Activated T-cell treated with anti-CD3 and anti-CD28 coated beads for 24 hours (primary cell): Measurements from ENCODE around the gene KIAA2012.
"Not testable (repeated sequence)": the region's sequence is repeated elsewhere in the genome, so short reads cannot be mapped to it uniquely, and the experiment has no call there.

Source experiments
- DNase-seq: peaks from one replicate; pipeline ENCODE4 v3.0.0-alpha.2; 2020; ENCODE audit warnings: low read depth

The KIAA2012 gene

DNA sequence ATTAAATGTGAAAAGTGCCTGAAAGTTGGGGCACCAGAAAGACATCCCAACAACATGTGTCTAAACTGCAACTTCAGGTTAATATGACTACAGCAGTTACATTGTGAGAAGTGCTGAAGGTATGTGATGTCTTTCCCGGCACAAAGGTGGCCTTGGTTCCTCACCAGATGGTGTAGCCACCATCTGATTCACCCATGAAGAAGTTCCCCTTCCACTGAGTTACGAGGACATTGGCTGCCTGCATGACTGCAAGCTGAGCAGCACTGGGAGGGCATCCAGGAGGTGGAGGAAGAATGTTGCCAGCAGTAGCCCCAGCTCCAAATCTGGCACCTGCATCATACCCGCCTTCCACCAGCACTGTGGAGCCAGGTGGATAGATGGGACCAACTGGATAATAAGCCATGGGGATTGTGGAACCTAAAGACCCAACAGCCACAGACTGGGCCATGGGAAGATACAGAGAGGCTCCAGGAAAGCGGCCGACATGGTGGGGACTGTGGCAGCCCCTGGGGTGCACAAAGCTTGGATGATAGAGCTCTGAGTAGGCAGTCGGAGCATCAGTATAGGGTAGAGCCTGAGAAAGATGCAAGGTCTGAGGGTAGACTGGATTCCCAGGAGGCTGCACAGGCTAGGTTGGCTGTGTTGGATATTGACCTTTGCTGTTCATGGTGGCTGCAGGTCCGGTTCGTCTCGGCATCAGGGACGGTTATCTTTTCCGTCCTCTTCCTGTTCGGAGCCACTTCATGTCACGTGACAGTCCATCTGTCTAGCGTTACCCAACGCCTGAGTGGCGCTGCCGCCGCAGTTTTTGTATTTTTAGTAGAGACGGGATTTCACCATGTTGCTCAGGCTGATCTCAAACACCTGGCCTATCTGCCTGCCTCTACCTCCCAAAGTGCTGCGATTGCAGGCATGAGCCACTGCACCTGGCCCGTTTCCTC is 128.4 kb downstream of the KIAA2012 start:
- DNase-seq, result no peak

DNA sequence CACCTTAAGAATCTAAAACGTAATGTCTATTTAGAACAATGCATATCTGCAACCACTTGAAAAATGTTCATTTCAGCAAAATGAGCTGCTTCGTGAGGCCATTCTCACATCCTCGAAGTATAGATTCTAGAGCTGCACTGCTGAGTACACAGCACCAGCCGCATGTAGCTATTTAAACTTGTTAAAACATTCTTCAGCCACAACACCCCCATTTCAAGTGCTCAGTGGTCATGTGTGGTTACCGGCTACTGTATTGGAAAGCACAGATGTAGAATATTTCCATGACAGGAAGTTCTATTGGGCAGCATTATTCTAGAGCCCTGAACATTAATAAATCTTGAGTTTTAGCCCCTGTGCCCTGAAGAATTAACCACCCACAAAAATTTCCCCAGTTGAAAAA is 130.3 kb downstream of the KIAA2012 start:
- no peak for DNase-seq

DNA sequence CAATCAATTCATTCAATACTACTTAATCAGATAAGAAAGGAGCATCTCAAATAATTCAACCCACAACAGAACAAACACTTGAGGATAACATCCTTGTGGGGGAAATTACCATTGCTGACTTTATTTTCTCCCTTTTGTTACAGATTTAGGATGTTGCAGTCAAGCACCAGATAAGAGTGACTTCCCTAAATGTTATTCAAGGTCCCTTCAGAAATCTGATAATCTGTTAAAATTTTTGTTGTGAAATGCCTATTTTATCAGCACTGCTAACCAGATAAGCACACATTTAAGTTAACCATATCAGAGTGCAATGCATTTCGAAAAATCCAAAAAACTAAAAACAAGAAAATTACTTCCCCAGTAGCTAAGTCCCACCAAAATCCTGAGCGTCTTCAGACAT is 131.8 kb downstream of the KIAA2012 start:
- no peak for DNase-seq

DNA sequence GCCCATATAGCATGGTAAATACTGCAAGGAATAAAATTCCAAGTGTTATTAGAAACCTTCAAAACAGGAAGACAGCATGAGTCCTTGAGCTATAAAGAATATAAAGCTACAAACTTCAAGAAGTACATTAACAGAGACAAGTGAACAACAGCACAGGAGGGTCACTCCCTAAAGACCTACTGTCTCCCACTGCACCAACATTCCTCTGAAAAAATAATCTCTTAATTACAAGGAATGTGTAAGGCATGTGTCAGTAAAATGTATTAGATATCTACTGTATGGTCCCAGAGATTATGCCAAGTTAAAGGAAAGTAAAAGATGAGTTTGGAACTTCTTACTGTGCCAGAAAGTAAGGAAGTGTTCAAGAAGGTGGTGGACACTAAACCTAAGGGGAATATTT is 135.5 kb downstream of the KIAA2012 start:
- no peak for DNase-seq

DNA sequence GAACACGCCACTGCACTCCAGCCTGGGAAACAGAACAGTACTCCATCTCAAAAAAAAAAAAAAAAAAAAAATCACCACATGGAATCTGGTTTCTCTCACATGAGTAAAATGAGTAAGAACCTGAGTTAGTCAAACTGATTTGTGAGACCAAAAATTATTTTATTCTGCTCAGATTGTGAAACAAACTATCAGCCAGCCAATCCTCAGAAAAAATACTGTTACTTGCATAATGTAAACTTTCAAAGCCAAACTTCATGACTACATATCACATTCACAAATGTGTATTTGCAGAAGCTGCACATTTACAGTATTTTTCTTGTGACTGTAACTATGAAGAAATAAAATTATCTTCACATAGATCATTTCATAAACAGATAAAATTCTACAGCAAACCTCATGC is 142.1 kb downstream of the KIAA2012 start:
- no peak for DNase-seq

DNA sequence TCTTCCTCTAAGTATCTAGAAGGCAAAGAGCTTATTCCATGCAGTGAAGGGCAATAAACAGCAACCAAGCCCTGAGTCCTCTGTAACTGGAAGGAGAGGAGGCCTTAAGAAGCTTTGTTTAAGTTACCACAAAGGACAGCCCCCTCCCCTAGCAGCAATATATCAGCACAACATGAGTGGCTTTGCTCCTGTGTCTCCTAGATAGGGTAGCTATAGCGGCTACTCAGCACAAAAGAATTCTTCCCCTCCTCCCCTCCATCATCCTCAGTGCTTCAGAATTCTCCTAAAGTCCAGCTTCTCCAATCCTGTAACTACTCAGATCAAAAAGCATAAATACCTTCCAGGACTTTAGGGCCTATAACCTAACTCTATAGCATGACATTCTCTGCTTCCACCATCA is 148.8 kb downstream of the KIAA2012 start:
- no peak for DNase-seq

DNA sequence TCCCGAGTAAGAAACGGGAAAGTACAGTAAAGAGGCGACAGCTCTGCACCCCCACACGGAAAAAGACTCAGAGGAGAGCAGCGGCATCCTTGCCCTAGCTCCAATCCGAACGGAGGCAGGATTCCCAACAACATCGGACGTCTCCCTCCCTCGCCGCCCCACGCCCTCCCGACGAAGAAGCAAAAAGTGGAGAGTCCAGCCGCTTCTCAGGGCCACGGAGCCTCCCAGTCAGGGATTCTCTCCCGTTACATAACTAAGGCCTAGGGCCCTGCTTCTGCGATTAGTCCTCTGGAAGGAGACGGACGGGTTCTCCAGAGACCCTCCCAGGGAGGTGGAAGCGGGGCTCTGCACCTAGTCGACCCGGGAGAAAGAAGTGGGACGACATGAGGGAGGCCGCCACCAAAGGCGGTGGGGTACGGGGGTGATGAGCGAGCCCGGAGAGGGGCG is 164.8 kb downstream of the KIAA2012 start:
- DNase-seq, result peak; percentile 4

DNA sequence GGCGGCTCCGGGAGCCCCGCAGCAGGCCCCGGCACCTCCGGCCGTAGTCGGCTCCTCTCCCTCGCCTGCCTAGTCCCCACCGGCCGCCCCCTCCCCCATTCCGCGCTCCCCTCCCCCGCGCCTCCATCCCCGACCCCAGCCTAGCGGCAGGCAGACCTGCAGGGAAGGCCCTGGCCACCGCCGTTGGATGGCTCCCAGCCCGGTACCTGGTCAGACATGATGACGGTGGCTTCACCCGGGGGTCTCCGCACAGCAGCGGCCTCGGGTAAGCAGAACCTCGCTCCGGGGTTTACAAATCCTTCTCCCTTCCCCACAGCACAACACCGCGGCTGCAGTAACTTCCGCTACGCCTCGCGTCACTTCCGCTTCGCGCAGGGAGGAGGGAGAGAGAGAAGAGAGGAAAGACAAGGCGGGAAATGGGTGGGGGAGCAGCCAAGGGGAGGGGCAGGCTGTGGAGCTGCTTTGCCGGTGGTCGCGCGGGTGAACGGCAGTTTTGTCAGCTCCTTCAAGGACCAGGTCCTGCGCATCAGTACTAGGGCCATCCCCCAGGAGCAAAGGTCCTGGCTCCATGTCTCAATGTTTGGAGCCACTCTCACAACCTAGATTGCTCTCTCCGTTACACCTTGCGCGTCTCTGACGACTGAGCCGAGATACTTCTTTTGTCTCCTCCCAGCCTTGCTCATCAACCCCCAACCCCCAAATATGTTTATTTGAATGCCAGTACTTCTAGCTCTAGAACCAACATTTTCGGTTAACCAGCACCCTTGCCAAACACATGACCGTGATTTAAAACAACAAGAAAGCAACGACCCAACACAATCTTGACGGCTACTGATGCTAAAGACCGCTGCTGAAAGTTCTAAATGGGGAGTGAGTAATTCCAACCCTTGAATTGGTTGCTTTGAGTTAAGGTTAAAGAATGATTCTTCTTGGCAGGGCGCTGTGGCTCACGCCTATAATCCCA is 165.5 kb downstream of the KIAA2012 start, which contains the start of gene SUMO1:
TSS of gene SUMO1 (minus strand) at position 364 of the 964 bp plus-strand sequence. CDS start at position 218, 146 bp downstream.
- peak; percentile 88 for DNase-seq

DNA sequence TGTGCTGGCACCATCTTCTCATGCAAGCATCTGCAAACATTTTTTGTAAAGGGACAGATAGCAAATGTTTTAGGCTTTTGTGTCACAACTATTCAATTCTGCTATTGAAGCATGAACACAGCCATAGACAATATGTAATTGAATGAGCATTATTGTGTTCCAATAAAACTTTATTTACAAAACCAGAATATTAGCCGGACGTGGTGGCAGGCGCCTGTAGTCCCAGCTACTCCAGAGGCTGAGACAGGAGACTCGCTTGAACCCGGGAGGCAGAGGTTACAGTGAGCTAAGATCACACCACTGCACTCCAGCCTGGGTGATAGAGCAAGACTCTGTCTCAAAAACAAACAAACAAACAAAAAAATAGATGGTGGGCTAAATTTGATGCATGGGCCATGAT is 174.7 kb downstream of the KIAA2012 start:
- not testable (repeated sequence) for DNase-seq

DNA sequence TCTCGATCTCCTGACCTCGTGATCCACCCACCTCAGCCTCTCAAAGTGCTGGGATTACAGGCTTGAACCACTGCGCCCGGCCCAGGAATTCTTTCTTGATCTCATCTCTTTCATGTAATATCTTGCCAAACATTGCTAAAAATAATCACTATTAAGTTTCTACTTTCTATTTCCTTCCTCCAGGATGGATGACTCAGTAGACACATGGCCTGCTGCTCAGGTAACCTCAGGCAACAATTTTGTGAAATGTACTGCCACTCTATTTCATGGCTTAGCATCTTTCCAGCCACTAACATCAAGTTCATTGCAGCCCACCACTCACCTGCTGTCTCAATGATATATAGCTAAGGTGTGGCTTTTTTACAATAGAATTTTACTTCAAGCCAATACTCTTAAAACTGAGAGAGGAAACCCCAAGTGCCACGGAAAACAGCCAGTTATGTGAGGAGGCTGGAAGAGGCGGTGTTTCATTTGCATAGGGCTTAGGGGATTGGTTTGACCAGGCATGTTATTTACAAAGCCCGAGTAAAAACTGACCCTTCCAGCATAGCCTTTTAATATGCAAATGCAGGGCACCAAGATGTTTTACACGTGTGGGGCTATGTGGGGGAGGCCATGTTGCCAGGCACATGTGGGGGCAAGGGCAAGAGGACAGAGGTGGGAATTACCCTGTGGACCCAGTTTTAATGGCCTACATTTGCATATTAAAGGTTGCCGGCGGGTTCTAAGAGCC is 176.6 kb downstream of the KIAA2012 start:
- DNase-seq, result no peak

DNA sequence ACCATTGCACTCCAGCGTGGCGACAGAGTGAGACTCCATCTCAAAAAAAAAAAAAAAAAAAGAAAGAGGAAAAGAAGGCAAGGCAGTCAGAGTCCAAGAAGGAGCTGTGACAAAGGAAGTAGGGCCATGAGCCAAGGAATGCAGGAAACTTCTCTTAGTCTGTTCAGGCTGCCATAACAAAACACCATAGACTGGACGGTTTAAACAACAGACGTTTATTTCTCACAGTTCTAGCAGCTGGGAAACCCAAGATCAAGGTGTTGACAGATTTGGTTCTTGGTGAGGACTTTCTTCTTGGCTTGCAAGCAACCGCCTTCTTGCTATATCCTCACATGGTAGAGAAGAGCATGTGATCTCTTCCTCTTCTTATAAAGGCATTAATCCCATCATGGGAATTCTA is 178.4 kb downstream of the KIAA2012 start:
- DNase-seq, result no peak
